D721Med (cell line): ENCODE measurements around the gene RAB6B.

Source experiments
- DNase-seq: peaks from one replicate; pipeline ENCODE4 v3.0.0; 2011; ENCODE audit warnings: low spot score; ENCODE audit not compliant: insufficient read length
- FAIRE-seq: peaks from 2 replicates; lab custom pipeline; 2011; peaks lifted over from hg19 to GRCh38; lab: Jason Lieb, UNC
- TF ChIP-seq, protein P1 (sequence below): IDR thresholded peaks from 2 replicates; pipeline ENCODE4 v1.5.1; 2012; ENCODE audit warnings: mild to moderate bottlenecking, control low read depth; ENCODE audit not compliant: insufficient read depth; ENCODE audit errors: missing control alignments

RAB6B gene

DNA sequence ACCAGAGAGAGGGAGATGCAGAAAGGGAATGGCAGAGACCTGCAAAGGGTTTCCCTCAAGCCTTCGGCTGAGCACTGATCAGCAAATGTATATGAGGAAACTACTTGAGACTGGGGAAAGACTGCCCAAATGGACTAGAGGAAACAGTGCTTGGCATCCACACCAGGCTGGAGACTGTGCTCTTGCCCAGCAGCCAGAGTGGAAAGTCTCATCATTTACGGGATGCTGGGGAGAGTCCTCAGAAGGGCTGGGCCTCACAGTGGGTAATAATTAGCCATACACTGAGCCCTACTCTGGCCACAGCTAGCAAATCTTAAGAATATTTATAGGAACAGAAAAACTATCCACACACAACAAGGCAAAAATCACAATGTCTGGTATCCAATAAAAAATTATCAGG lies 18.5 kb downstream of the RAB6B start:
- FAIRE-seq (no peak), DNase-seq (no peak)

DNA sequence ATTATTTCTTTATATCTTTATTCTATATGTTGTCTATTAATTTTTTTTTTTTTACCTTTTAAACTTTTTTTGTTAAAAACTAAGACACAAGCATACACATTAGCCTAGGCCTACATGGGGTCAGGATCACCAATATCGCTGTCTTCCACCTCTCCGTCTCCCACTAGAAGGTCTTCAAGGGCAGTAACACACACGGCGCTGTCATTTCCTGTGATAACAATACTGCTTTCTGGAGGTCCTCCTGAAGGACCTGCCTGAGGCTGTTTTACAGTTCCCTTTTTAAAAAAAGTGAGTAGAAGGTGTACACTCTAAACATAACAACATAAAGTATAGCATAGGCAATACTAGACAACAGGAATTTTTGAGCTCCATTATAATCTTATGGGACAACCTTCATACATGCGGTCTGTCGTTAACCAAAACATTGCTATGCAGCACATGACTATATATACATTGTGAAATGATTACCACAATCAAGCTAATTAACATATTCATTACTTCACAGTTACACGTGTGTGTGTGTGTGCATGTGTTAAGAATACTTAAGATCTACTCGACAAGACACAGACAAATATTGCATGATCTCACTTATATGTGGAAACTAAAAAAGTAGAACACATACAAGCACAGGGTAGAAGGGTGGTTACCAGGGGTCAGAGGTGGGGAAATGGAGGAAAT lies 20.8 kb downstream of the RAB6B start:
- TF ChIP-seq, protein P1, sequence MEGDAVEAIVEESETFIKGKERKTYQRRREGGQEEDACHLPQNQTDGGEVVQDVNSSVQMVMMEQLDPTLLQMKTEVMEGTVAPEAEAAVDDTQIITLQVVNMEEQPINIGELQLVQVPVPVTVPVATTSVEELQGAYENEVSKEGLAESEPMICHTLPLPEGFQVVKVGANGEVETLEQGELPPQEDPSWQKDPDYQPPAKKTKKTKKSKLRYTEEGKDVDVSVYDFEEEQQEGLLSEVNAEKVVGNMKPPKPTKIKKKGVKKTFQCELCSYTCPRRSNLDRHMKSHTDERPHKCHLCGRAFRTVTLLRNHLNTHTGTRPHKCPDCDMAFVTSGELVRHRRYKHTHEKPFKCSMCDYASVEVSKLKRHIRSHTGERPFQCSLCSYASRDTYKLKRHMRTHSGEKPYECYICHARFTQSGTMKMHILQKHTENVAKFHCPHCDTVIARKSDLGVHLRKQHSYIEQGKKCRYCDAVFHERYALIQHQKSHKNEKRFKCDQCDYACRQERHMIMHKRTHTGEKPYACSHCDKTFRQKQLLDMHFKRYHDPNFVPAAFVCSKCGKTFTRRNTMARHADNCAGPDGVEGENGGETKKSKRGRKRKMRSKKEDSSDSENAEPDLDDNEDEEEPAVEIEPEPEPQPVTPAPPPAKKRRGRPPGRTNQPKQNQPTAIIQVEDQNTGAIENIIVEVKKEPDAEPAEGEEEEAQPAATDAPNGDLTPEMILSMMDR: no peak
- FAIRE-seq (no peak), DNase-seq (no peak)

More for the DNA sequence above, 18.5 kb downstream of the RAB6B start:
- TF ChIP-seq, protein P1: no peak

DNA sequence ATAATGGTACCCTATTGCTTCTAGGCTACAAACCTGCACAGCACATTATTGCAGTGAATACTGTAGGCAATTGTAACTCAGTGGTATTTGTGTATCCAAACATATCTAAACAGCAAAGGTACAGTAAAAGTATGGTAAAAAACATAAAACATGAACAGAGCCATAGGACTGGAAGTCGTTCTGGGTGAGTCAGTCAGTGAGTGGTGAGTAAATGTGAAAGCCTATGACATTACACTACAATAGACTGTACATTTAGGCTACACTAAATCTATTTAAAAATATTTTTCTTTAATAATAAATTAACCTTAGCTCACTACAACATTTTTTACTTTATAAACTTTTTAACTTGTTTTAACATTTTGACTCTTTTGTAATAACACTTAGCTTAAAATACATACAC lies 21.3 kb downstream of the RAB6B start:
- FAIRE-seq (no peak), DNase-seq (no peak)

DNA sequence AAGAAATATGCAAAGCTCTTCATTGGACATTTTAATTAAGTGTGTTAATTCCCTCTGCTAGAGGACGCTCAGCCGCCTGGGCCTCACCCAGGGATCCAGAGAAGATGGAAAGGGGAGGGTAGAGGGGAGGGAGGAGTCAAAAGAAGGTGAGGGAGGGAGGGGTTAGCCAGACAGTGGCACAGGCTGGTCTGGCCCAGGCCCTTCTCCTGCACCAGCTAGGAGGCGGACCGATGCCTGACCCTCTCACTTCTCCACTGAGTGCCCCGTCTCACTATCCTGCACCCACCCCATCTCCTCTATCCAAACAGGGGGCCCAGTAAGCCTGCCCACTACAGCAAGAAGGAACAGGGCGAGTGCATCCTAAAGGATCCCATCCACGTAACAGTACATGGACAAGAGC lies 22.9 kb downstream of the RAB6B start:
- FAIRE-seq (no peak), DNase-seq (no peak)
- TF ChIP-seq, protein P1: no peak

More for the DNA sequence above, 21.3 kb downstream of the RAB6B start:
- TF ChIP-seq, protein P1: no peak

DNA sequence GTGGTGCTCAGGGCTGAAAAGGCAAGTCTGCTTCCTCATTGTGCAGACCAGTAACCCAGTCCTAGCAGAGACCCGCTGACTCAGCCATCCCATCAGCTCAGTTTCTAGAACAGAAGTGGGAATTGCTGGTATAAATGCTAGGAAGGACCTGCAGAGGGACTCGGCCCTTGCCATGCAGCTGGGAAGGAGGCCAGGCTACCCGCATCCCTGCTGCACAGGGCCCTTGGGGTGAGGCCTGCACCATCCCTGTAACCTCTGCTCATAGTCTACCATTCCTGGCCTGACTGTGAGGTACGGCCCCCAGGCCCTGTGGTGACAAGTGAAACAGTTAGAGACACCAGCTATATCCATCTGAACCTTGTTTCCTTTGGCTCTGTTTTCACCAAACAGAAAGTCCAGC lies 23.5 kb downstream of the RAB6B start:
- no peak for DNase-seq
- no peak for FAIRE-seq
- TF ChIP-seq, protein P1: no peak

DNA sequence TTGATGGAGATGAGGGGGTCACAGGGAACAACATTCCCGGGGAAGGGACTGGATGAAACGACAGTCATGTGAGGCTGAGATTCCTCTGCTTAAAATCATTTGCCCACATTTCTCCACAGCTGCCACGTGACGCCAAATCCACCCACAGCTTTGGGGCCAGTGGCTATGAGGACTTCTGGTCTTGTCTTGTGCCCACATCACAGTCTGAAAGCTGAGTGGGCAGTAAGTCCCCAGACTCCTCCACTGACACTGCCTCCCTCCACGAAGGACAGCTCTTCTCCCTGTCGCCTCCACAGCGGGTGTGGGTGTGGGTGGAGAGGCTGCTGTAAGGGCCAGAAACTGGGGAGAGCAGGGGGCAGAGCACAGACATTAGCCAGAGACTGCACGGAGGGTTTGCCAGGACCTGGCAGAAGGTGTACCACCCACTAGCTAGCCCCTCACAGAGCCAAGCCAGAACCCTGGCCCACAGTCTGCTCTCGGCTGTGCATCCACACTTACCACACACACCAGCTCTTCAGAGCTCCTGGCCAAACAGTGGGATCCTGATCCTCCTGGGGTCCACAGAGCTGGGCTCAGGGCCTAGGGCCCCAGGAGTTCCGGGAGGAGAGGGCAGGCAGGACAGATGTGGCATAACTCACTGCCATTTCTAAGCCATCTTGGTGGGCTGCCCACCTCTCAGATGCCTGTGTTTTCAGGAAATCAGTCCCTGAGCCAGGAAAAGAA lies 24.2 kb downstream of the RAB6B start:
- FAIRE-seq: no peak
- no peak for DNase-seq
- TF ChIP-seq, protein P1: no peak

DNA sequence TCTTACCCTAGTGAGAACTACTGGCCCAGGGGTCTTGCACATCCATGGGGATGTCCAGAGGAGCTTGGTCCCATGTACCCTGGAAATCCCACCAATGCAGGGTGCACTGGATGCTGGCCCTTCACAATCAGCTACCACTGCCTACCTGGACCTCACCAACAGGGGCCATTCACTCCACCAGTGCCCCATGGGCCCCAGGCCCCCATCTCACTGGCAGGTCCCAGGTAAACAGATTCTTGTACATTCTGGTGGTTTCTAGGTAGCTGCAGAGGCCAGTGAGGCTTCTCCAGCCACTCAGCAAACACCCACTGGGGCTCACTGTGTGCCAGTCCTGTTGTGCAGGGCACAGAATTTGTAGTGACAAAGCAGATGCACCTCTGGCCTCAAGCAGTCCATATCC lies 24.9 kb downstream of the RAB6B start:
- no peak for FAIRE-seq
- TF ChIP-seq, protein P1: no peak
- no peak for DNase-seq
